Spleen (tissue), 11 donors: Measurements from ENCODE around the gene HK2. TPM values are rescaled to one million over a fixed set of nuclear protein-coding genes. Genes with fewer than 3 reads are reported as not detected.

Experiments used
- DNase-seq: peaks from one replicate; pipeline ENCODE4 v3.0.0-alpha.2; 2020
- H3K27ac ChIP-seq, 8 donors: fragments of 200-600 bp; sonication (generic) in 7 of 8; 1 replicate in 4 of 8; 2 replicates in 4 of 8; pipeline versions ENCODE4 v1.5.0 to v1.8.0; 2016 to 2021; ENCODE audit warnings: inconsistent platforms in 4 of 8, mild to moderate bottlenecking in 4 of 8, moderate library complexity in 1 of 8
- H3K27me3 ChIP-seq, 7 donors: fragments of 200-600 bp; sonication (generic) in 6 of 7; replicated peaks in 1 of 7; 1 replicate in 4 of 7; 2 replicates in 3 of 7; pipeline versions ENCODE4 v1.5.0 to v1.8.0; 2016 to 2021; ENCODE audit warnings: inconsistent platforms in 3 of 7, mild to moderate bottlenecking in 1 of 7
- H3K36me3 ChIP-seq, 6 donors: fragments of 200-600 bp; sonication (generic) in 5 of 6; 1 replicate in 4 of 6; 2 replicates in 2 of 6; pipeline versions ENCODE4 v1.5.0 to v1.8.0; 2016 to 2021; ENCODE audit warnings: inconsistent platforms in 2 of 6
- H3K4me1 ChIP-seq, 6 donors: fragments of 200-600 bp; sonication (generic) in 5 of 6; 1 replicate in 3 of 6; 2 replicates in 3 of 6; pipeline versions ENCODE4 v1.5.0 to v1.8.0; 2016 to 2021; ENCODE audit warnings: inconsistent platforms in 3 of 6
- H3K4me3 ChIP-seq, 8 donors: fragments of 200-600 bp; sonication (generic) in 7 of 8; 1 replicate in 4 of 8; 2 replicates in 4 of 8; pipeline versions ENCODE4 v1.5.0 to v1.8.0; 2016 to 2021; ENCODE audit warnings: inconsistent platforms in 4 of 8, mild to moderate bottlenecking in 4 of 8, moderate library complexity in 2 of 8
- H3K9me3 ChIP-seq, 8 donors: fragments of 200-600 bp; sonication (generic) in 7 of 8; 1 replicate in 4 of 8; 2 replicates in 4 of 8; pipeline versions ENCODE4 v1.5.0 to v1.8.0; 2016 to 2021; ENCODE audit warnings: inconsistent platforms in 4 of 8
- CTCF ChIP-seq, 11 experiments: fragments of 200-600 bp in 7 of 11; fragments of 450-650 bp in 4 of 11; sonication (generic) in 4 of 11; IDR thresholded peaks in 8 of 11; conservative IDR thresholded peaks in 3 of 11; 1 replicate in 7 of 11; 2 replicates in 4 of 11; pipeline versions ENCODE4 v1.4.0 to v1.8.0; 2016 to 2021; ENCODE audit warnings: antibody characterized with exemption in 11 of 11, inconsistent platforms in 4 of 11, mild to moderate bottlenecking in 1 of 11
- POLR2A ChIP-seq, 3 donors: fragments of 450-650 bp; IDR thresholded peaks; one replicate each; pipeline ENCODE4 v1.5.1; 2017; ENCODE audit warnings: antibody characterized with exemption in 3 of 3, mild to moderate bottlenecking in 1 of 3
- POLR2AphosphoS5 ChIP-seq, 3 donors: sonication (generic); formaldehyde crosslinking; IDR thresholded peaks; one replicate each; pipeline ENCODE4 v1.5.1; 2017; ENCODE audit warnings: antibody characterized with exemption in 3 of 3
- WGBS, 5 donors: extraction: QIAGEN DNeasy Blood & Tissue Kit in 3 of 5; methylation state at CpG; one replicate each; pipeline versions ENCODE4 v1.1.5 to v1.1.7; 2013 to 2018; 5-methylcytosine and 5-hydroxymethylcytosine counted together
- intact Hi-C: fragments of 100-400 bp; cut with DNase I; formaldehyde crosslinking; loops from one replicate; pipeline ENCODE4 v1.15.0; 2023; ENCODE audit warnings: low total_unique reads
- polyA plus RNA-seq, 3 donors: library from polyadenylated mRNA; stranded (reverse); fragments of 200-250 nt; gene quantifications; one replicate each; pipeline ENCODE4 v1.2.1, GENCODE V29; 2013
- total RNA-seq, 7 donors: library from RNA; depleted of rRNA in 3 of 7; stranded (reverse); fragments of >200 nt in 3 of 7; fragmentation: NEBNext Ultra II Directional in 4 of 7; extraction: Animal tissue kit (Norgen Biotek cat#: 25700) in 4 of 7; gene quantifications; one replicate each; pipeline versions ENCODE4 v1.1.0 to v1.2.1, GENCODE V29; 2016 to 2021
- donor health status: healthy with polysubstance abuse.
- donor health status: DM: no; HTN: no; CAD: no; lungs with moderate emphysema.
- donor health status: DM: no; HTN: no; CAD: no.
- donor health status: Bipolar disorder and iron deficiency.
- donor health status: healthy.
- donor health status: DM: no; HTN: no; CAD: no.
- donor health status: DM: yes; HTN: yes; CAD: no.

HK2 gene
- total and polyA plus RNA-seq, 10 donors: 4.8 to 67.8 (median 16.1) TPM

GRCh38 chr2:74873678-74874640 lies 40.0 kb downstream of the HK2 start:
- intact Hi-C loops: no loop called here
- peak overlapping the region in 7 of 8 donors; percentile 24 to 90 (median 84) for H3K27ac ChIP-seq
- no peaks in the 10 kb centered on the region for H3K9me3 ChIP-seq

GRCh38 chr2:74876081-74876886 lies 42.4 kb downstream of the HK2 start:
- Histone ChIP-seq H3K27me3 (no peaks in the 10 kb centered on the region), H3K4me3 (peak overlapping the region in 1 of 8 donors; percentile 26), H3K27ac (peak overlapping the region in 7 of 8 donors; percentile 28 to 90 (median 84)), H3K36me3 (peaks cover 0 to 75% (median 34%) of the 10 kb centered on the region in 6 donors), H3K4me1 (peaks cover 4 to 32% (median 17%) of the 10 kb centered on the region in 6 donors), H3K9me3 (no peaks in the 10 kb centered on the region)
- intact Hi-C loops: loop anchor here (2.0 kb wide), 1 partner anchor 161 kb away; no protein-coding TSS in a partner anchor
- 50 to 58% (median 53%) methylated on average over 13 of the region's 13 CpGs for WGBS, 5 donors
- peak; percentile 55 to 85 (median 79) for TF ChIP-seq CTCF (IDR thresholded peaks at IDR 0.05 in 8 of 11, conservative IDR thresholded peaks at IDR 0.05 in 3 of 11)
- TF ChIP-seq POLR2A (IDR thresholded peaks at IDR 0.05): no peak
- no peak for TF ChIP-seq POLR2AphosphoS5 (IDR thresholded peaks at IDR 0.05)
- DNase-seq: no peak

More at GRCh38 chr2:74873678-74874640, 40.0 kb downstream of the HK2 start:
- peaks cover 0 to 60% (median 13%) of the 10 kb centered on the region in 6 donors for H3K36me3 ChIP-seq
- peaks cover 4 to 41% (median 19%) of the 10 kb centered on the region in 6 donors for H3K4me1 ChIP-seq
- H3K4me3 ChIP-seq: peak overlapping the region in 1 of 8 donors; percentile 32
- WGBS, 5 donors: 92 to 96% (median 93%) methylated on average over 26 of the region's 26 CpGs
- DNase-seq: no peak
- no peak for TF ChIP-seq POLR2A (IDR thresholded peaks at IDR 0.05)
- TF ChIP-seq CTCF (IDR thresholded peaks at IDR 0.05 in 8 of 11, conservative IDR thresholded peaks at IDR 0.05 in 3 of 11): no peak
- TF ChIP-seq POLR2AphosphoS5 (IDR thresholded peaks at IDR 0.05): no peak
- no peaks in the 10 kb centered on the region for H3K27me3 ChIP-seq

GRCh38 chr2:74877376-74877775 lies 43.4 kb downstream of the HK2 start:
- Histone ChIP-seq H3K4me1 (peaks cover 4 to 32% (median 17%) of the 10 kb centered on the region in 6 donors), H3K9me3 (no peaks in the 10 kb centered on the region), H3K27ac (no peak overlapping the region), H3K4me3 (no peak overlapping the region), H3K27me3 (no peaks in the 10 kb centered on the region), H3K36me3 (peaks cover 0 to 81% (median 44%) of the 10 kb centered on the region in 6 donors)
- TF ChIP-seq CTCF (IDR thresholded peaks at IDR 0.05 in 8 of 11, conservative IDR thresholded peaks at IDR 0.05 in 3 of 11) (no peak), POLR2A (IDR thresholded peaks at IDR 0.05) (no peak), POLR2AphosphoS5 (IDR thresholded peaks at IDR 0.05) (no peak)
- intact Hi-C loops: loop anchor here (2.0 kb wide), 1 partner anchor 163 kb away; no protein-coding TSS in a partner anchor
- WGBS, 5 donors: 86 to 96% (median 89%) methylated on average over 4 to 6 of the region's 6 CpGs
- no peak for DNase-seq
